K562 (cell line): ENCODE results near the gene SNX14. TPM values are rescaled to one million over a fixed set of nuclear protein-coding genes. Genes with fewer than 3 reads are reported as not detected.

Experiments
- ATAC-seq: fragments of 200-7000 bp; cut with Tn5 transposase; 3 replicates; pipeline ENCODE4 v1.9.1; 2020; ENCODE audit warnings: moderate library complexity
- BruUV-seq: library from RNA; stranded (reverse); fragments of 400-500 nt; replicated peaks from 2 replicates; lab custom pipeline; 2021; lab: Mats Ljungman, UMichigan
- CTCF ChIA-PET: fragments of 300-600 bp; formaldehyde crosslinking; extraction: SDS; loops from one replicate; lab custom pipeline; 2021; ENCODE audit warnings: low intra/inter-chr PET ratio; lab: Yijun Ruan, JAX
- POLR2A ChIA-PET: fragments of 300-600, 350-650 bp; sonication (Branson Sonifier 250); formaldehyde crosslinking; extraction: SDS; loops from one replicate; lab custom pipeline; 2021; ENCODE audit warnings: antibody characterized with exemption, inconsistent platforms; lab: Yijun Ruan, JAX
- DNase-seq, 4 experiments: peaks; one replicate each; pipeline versions ENCODE4 v3.0.0 to v3.0.0-alpha.2; 2011 to 2018; ENCODE audit warnings: low spot score in 3 of 4, mixed read lengths in 3 of 4; ENCODE audit errors: extremely low read depth in 1 of 4
- FAIRE-seq: peaks from 2 replicates; lab custom pipeline; 2011; peaks lifted over from hg19 to GRCh38; lab: Jason Lieb, UNC
- H2AFZ ChIP-seq: 2 replicates; pipeline ENCODE4 v1.6.0; 2011; ENCODE audit warnings: low read depth, low read length, control low read depth, inconsistent platforms
- H3K27ac ChIP-seq: fragments of 200-600 bp; 3 replicates; pipeline ENCODE4 v1.8.0; 2011; ENCODE audit warnings: low read depth, mild to moderate bottlenecking, control low read depth, inconsistent platforms, low read length, moderate library complexity, mixed read lengths; ENCODE audit errors: extremely low read depth
- H3K27me3 ChIP-seq, 2 experiments: fragments of 300-600 bp in 1 of 2; 2 replicates in 1 of 2; 3 replicates in 1 of 2; pipeline versions ENCODE4 v1.6.0 to v1.8.0; 2011; ENCODE audit warnings: inconsistent platforms in 2 of 2, low read length in 2 of 2, mild to moderate bottlenecking in 1 of 2, mixed read lengths in 1 of 2, moderate library complexity in 1 of 2; ENCODE audit not compliant: control insufficient read depth in 2 of 2, insufficient read depth in 2 of 2
- H3K36me3 ChIP-seq: fragments of 300-600 bp; 3 replicates; pipeline ENCODE4 v1.8.0; 2011; ENCODE audit warnings: mild to moderate bottlenecking, low read length, inconsistent platforms; ENCODE audit not compliant: control insufficient read depth, insufficient read depth
- H3K4me1 ChIP-seq, 2 experiments: fragments of 200-600 bp in 1 of 2; replicated peaks in 1 of 2; 2 replicates in 1 of 2; 3 replicates in 1 of 2; pipeline versions ENCODE4 v1.5.1 to v1.8.0; 2011; ENCODE audit warnings: inconsistent platforms in 2 of 2, low read length in 2 of 2, mild to moderate bottlenecking in 1 of 2, mixed read lengths in 1 of 2, moderate library complexity in 1 of 2; ENCODE audit not compliant: control insufficient read depth in 2 of 2, insufficient read depth in 2 of 2
- H3K4me2 ChIP-seq: 2 replicates; pipeline ENCODE4 v1.6.1; 2011; ENCODE audit warnings: low read length, control low read depth, inconsistent platforms, mixed read lengths; ENCODE audit not compliant: insufficient read depth
- H3K4me3 ChIP-seq: fragments of 200-600 bp; sonication (generic), shearing (Covaris generic); 2 replicates; pipeline ENCODE4 v1.5.1; 2016; ENCODE audit warnings: control low read depth, inconsistent platforms
- H3K79me2 ChIP-seq: fragments of 200-600 bp; 3 replicates; pipeline ENCODE4 v1.8.0; 2011; ENCODE audit warnings: low read length, inconsistent platforms; ENCODE audit not compliant: control insufficient read depth, insufficient read depth
- H3K9ac ChIP-seq, 2 experiments: 2 replicates each; pipeline versions ENCODE4 v1.6.0 to v1.6.1; 2011; ENCODE audit warnings: low read depth in 2 of 2, low read length in 2 of 2, control low read depth in 1 of 2, inconsistent platforms in 1 of 2, mild to moderate bottlenecking in 1 of 2, mixed read lengths in 1 of 2; ENCODE audit not compliant: insufficient read depth in 1 of 2
- H3K9me1 ChIP-seq: one replicate; pipeline ENCODE4 v1.6.0; 2011; ENCODE audit warnings: inconsistent platforms, mild to moderate bottlenecking, low read length, moderate library complexity; ENCODE audit not compliant: control insufficient read depth, insufficient read depth
- H3K9me3 ChIP-seq: replicated peaks from 2 replicates; pipeline ENCODE4 v1.5.1; 2011; ENCODE audit warnings: low read depth, low read length, inconsistent platforms; ENCODE audit not compliant: control insufficient read depth, insufficient read depth
- H4K20me1 ChIP-seq: replicated peaks from 2 replicates; pipeline ENCODE4 v1.6.1; 2011; ENCODE audit warnings: low read length, inconsistent platforms, mixed read lengths; ENCODE audit not compliant: control insufficient read depth, insufficient read depth
- ARID2 ChIP-seq: fragments of 450-650 bp; IDR thresholded peaks from 2 replicates; pipeline ENCODE4 v1.6.1; 2017; ENCODE audit warnings: antibody characterized with exemption, mild to moderate bottlenecking
- KDM1A ChIP-seq, 2 experiments: fragments of 450-650 bp; IDR thresholded peaks; 2 replicates each; pipeline ENCODE4 v1.6.1; 2016; ENCODE audit warnings: mild to moderate bottlenecking in 2 of 2
- KDM4B ChIP-seq, 2 experiments: fragments of 450-650 bp in 1 of 2; sonication (generic) in 1 of 2; IDR thresholded peaks; 2 replicates each; pipeline ENCODE4 v1.6.1; 2016 to 2017; ENCODE audit warnings: borderline replicate concordance in 2 of 2, antibody characterized with exemption in 1 of 2, low read depth in 1 of 2, mild to moderate bottlenecking in 1 of 2
- SIN3B ChIP-seq: fragments of 450-650 bp; IDR thresholded peaks from 2 replicates; pipeline ENCODE4 v1.6.1; 2017; ENCODE audit warnings: low read depth, mild to moderate bottlenecking, moderate library complexity
- SLC30A9 ChIP-seq: fragments of 250-450 bp; sonication (Bioruptor Pico); IDR thresholded peaks from 2 replicates; pipeline ENCODE4 v1.8.0; 2022; ENCODE audit warnings: mild to moderate bottlenecking, moderate library complexity
- TAL1 ChIP-seq: fragments of 450-650 bp; IDR thresholded peaks from 2 replicates; pipeline ENCODE4 v1.6.1; 2016; ENCODE audit warnings: mild to moderate bottlenecking
- TEAD1 ChIP-seq, 2 experiments: fragments of 450-650 bp in 1 of 2; sonication (generic) in 1 of 2; formaldehyde crosslinking; IDR thresholded peaks; 2 replicates each; pipeline versions ENCODE4 v1.4.0 to v1.8.0; 2020 to 2022; ENCODE audit warnings: mild to moderate bottlenecking in 2 of 2, missing genetic modification reagents in 1 of 2
- ZBED1 ChIP-seq: IDR thresholded peaks from 2 replicates; pipeline ENCODE4 v1.6.1; 2014
- ZNF75A ChIP-seq: fragments of 450-650 bp; formaldehyde crosslinking; IDR thresholded peaks from 2 replicates; pipeline ENCODE4 v1.4.0; 2020; ENCODE audit warnings: mild to moderate bottlenecking
- WGBS: fragments of 100-300 bp; shearing (Covaris generic); methylation state at CpG from one replicate; pipeline ENCODE4 v1.1.6; 2016; ENCODE audit warnings: low coverage, mixed read lengths; ENCODE audit not compliant: insufficient coverage; ENCODE audit errors: missing lambda C conversion rate; 5-methylcytosine and 5-hydroxymethylcytosine counted together
- in situ Hi-C: fragments of 300-500 bp; cut with MboI; formaldehyde crosslinking; loops from 4 replicates; pipeline ENCODE4 v1.15.0; 2018; ENCODE audit warnings: inconsistent platforms, mixed read lengths
- intact Hi-C: fragments of 100-400 bp; cut with micrococcal nuclease; formaldehyde crosslinking; loops from 2 replicates; pipeline ENCODE4 v1.14.2; 2022
- polyA plus RNA-seq, 8 experiments: library from polyadenylated mRNA; depleted of rRNA in 4 of 8; stranded (reverse) in 5 of 8; unstranded in 3 of 8; fragments of >200 nt; fragmentation: Nextera tagmentation in 2 of 8; fragmentation: Illumina TruSeq in 1 of 8; extraction: Ambion mirVana in 2 of 8; extraction: Trizol in 1 of 8; gene quantifications; 2 replicates each; pipeline versions ENCODE4 v1.2.1 to v1.2.3, GENCODE V29; 2011 to 2014; ENCODE audit warnings: inconsistent platforms in 1 of 8, missing spikeins in 1 of 8
- total RNA-seq, 7 experiments: library from RNA; depleted of rRNA in 6 of 7; stranded (reverse); fragments of >200 nt in 6 of 7; fragmentation: Illumina TruSeq in 2 of 7; extraction: Trizol in 2 of 7; gene quantifications; 2 replicates each; pipeline versions ENCODE4 v1.2.1 to v1.2.3, GENCODE V29; 2011 to 2021; ENCODE audit warnings: low replicate concordance in 1 of 7
- TF ChIP-seq, protein P1 (sequence below): conservative IDR thresholded peaks from 2 replicates; pipeline ENCODE4 v1.6.1; 2011; ENCODE audit warnings: low read depth, mild to moderate bottlenecking, low read length; ENCODE audit not compliant: control insufficient read depth
- TF ChIP-seq, protein P2 (sequence below), 2 experiments: fragments of 450-650 bp; conservative IDR thresholded peaks; 2 replicates each; pipeline ENCODE4 v1.6.1; 2017; ENCODE audit warnings: mild to moderate bottlenecking in 2 of 2, moderate library complexity in 2 of 2
- TF ChIP-seq, protein P3 (sequence below): sonication (generic); formaldehyde crosslinking; IDR thresholded peaks from 2 replicates; pipeline ENCODE4 v1.8.1; 2023; ENCODE audit warnings: mild to moderate bottlenecking, missing genetic modification reagents

SNX14 gene
- total and polyA plus RNA-seq, 9 of the 15 experiments (the other 6 are each of a cell fraction or from before 2014, with no cell fraction given) = 46.5 to 140 (median 71.2) TPM

DNA sequence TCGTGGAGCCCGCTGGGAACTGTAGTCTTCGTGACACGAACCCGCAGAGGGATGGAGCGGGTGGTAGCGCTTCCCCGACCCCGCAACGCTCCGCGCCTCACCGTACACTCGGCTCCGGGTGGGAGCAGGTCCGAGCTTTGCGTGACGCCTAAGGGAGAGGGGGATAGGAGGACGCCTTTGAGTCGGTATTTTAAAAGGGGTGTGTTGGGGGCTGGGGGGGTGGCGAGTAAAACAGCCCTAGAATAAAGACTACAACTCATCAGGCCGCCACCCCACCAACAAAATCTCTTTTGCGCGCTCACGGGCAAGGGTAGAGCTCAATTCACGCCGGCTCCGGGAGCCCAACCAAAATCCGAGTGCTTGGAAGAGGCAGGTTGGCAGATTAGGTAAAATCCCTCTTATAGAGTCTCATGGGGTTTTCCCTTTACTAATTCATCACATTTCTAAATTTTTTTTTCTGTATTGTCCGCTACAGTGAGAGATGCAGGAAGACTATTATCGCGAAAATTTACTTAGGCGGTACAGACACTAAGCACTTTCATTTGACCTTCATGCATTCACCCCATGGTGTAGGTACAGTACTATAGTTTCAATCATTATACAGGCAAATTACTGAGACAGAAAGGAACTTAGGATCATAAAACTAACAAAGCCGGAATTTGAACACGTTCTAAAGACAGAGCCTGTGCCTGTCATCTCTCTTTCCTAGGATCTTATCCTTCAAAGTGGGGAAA lies 706 bp upstream of the SNX14 start (continued):
- TF ChIP-seq, protein P1, sequence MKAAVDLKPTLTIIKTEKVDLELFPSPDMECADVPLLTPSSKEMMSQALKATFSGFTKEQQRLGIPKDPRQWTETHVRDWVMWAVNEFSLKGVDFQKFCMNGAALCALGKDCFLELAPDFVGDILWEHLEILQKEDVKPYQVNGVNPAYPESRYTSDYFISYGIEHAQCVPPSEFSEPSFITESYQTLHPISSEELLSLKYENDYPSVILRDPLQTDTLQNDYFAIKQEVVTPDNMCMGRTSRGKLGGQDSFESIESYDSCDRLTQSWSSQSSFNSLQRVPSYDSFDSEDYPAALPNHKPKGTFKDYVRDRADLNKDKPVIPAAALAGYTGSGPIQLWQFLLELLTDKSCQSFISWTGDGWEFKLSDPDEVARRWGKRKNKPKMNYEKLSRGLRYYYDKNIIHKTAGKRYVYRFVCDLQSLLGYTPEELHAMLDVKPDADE = 0 out of 2 replicates have a peak, but pooled peaks have one; percentile 17
- TF ChIP-seq, protein P2, sequence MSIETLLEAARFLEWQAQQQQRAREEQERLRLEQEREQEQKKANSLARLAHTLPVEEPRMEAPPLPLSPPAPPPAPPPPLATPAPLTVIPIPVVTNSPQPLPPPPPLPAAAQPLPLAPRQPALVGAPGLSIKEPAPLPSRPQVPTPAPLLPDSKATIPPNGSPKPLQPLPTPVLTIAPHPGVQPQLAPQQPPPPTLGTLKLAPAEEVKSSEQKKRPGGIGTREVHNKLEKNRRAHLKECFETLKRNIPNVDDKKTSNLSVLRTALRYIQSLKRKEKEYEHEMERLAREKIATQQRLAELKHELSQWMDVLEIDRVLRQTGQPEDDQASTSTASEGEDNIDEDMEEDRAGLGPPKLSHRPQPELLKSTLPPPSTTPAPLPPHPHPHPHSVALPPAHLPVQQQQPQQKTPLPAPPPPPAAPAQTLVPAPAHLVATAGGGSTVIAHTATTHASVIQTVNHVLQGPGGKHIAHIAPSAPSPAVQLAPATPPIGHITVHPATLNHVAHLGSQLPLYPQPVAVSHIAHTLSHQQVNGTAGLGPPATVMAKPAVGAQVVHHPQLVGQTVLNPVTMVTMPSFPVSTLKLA (conservative IDR thresholded peaks at IDR 0.05) = peak in 1 of 2 experiments; percentile 5; a peak in 1 of 4 replicates
- TF ChIP-seq TEAD1 (CRISPR knock-in tag; IDR thresholded peaks at IDR 0.05) (no peak), TAL1 (no peak)

DNA sequence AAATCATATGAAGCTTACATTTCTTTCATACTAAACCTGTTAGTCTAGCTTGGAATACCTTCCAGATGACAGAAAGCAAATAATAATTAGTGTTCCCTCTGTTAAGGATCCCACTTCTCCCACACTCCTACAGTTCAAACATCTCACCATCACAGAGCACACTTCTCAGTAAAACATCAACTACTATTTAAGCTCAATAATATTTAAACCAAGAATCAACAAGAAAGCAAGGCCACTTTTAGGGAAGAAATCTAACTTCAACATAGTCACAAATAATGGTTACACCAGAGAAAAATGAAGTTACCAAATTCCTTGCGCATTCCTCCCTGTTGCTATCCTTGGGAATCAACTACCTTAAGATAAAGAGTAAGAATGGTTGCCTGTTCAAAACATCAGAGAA lies 1.6 kb downstream of the SNX14 start:
- intact Hi-C loops (loop anchor here (2.0 to 5.0 kb wide), 2 partner anchors 51 to 85 kb away; partner anchors contain the start of gene SYNCRIP), in situ Hi-C loops (no loop called here)
- Histone ChIP-seq H3K4me3 (peak overlapping the region; percentile 92; the same call in 1 of the 2 replicates), H3K36me3 (peaks cover 20% of the 10 kb centered on the region; the same call in 2 of the 3 replicates), H3K79me2 (peaks cover 81% of the 10 kb centered on the region), H3K4me2 (peak overlapping the region; percentile 95), H3K9me3 (peaks cover 3% of the 10 kb centered on the region), H3K9ac (peak overlapping the region in 1 of 2 experiments; percentile 19; a peak in 1 of 4 replicates), H3K4me1 (peaks cover 13 to 16% of the 10 kb centered on the region in 2 experiments; a peak in 4 of 5 replicates), H4K20me1 (no peaks in the 10 kb centered on the region), H3K27ac (no peak overlapping the region), H2AFZ (no peak overlapping the region), H3K27me3 (no peaks in the 10 kb centered on the region), H3K9me1 (no peaks in the 10 kb centered on the region)
- no TSS peak for BruUV-seq
- ChIA-PET POLR2A (interaction anchor here (0.7 to 2.7 kb wide), 2 partner anchors 40 to 86 kb away, joined by 3 to 32 read pairs; no protein-coding TSS in a partner anchor), CTCF (no interaction called here)
- FAIRE-seq (no peak), ATAC-seq (no peak), DNase-seq (no peak)
- WGBS = 85% methylated on average over 1 of the region's 1 CpG
- TF ChIP-seq ZNF75A (CRISPR knock-in tag) (peak; percentile 80), KDM1A (IDR thresholded peaks at IDR 0.05) (no peak), ARID2 (no peak), KDM4B (IDR thresholded peaks at IDR 0.05; ENCODE audit: borderline replicate concordance in 2 of 2, low read depth in 1 of 2) (no peak), SLC30A9 (CRISPR knock-in tag) (no peak), ZBED1 (no peak), SIN3B (no peak)
- TF ChIP-seq, protein P3, sequence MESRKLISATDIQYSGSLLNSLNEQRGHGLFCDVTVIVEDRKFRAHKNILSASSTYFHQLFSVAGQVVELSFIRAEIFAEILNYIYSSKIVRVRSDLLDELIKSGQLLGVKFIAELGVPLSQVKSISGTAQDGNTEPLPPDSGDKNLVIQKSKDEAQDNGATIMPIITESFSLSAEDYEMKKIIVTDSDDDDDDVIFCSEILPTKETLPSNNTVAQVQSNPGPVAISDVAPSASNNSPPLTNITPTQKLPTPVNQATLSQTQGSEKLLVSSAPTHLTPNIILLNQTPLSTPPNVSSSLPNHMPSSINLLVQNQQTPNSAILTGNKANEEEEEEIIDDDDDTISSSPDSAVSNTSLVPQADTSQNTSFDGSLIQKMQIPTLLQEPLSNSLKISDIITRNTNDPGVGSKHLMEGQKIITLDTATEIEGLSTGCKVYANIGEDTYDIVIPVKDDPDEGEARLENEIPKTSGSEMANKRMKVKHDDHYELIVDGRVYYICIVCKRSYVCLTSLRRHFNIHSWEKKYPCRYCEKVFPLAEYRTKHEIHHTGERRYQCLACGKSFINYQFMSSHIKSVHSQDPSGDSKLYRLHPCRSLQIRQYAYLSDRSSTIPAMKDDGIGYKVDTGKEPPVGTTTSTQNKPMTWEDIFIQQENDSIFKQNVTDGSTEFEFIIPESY (CRISPR knock-in tag) = no peak
